Measurements from ENCODE around the gene NPTXR. TPM values are rescaled to one million over a fixed set of nuclear protein-coding genes. Genes with fewer than 3 reads are reported as not detected.

Gene NPTXR
- total RNA-seq, 1 donor from 2014 or later = 0.62 TPM

- H3K4me1 Mint-ChIP-seq (ENCODE audit: unreplicated experiment) = peaks cover 7% of the 10 kb centered on the region
- peaks cover 3% of the 10 kb centered on the region for H3K27me3 Mint-ChIP-seq (ENCODE audit: unreplicated experiment)
- H3K27ac Mint-ChIP-seq (ENCODE audit: unreplicated experiment) = peak within 1 kb of the TSS; percentile 95
- H3K4me3 Mint-ChIP-seq (ENCODE audit: unreplicated experiment) = peak within 1 kb of the TSS; percentile 98
- H3K36me3 Mint-ChIP-seq (ENCODE audit: low read depth, unreplicated experiment) = no peaks in the 10 kb centered on the region
- TF ChIP-seq, protein P1, sequence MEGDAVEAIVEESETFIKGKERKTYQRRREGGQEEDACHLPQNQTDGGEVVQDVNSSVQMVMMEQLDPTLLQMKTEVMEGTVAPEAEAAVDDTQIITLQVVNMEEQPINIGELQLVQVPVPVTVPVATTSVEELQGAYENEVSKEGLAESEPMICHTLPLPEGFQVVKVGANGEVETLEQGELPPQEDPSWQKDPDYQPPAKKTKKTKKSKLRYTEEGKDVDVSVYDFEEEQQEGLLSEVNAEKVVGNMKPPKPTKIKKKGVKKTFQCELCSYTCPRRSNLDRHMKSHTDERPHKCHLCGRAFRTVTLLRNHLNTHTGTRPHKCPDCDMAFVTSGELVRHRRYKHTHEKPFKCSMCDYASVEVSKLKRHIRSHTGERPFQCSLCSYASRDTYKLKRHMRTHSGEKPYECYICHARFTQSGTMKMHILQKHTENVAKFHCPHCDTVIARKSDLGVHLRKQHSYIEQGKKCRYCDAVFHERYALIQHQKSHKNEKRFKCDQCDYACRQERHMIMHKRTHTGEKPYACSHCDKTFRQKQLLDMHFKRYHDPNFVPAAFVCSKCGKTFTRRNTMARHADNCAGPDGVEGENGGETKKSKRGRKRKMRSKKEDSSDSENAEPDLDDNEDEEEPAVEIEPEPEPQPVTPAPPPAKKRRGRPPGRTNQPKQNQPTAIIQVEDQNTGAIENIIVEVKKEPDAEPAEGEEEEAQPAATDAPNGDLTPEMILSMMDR (IDR thresholded peaks at IDR 0.05; ENCODE audit: unreplicated experiment) = no peak
- H3K9me3 Mint-ChIP-seq (ENCODE audit: unreplicated experiment) = no peaks in the 10 kb centered on the region
- peak; percentile 80 for DNase-seq (ENCODE audit: low spot score)
Measured at GRCh38 chr22:38793721-38794466, 49.9 kb downstream of the NPTXR start, which contains the start of gene DNAL4. DNAL4 (minus strand) TSS chr22:38794143; CDS start chr22:38782731, 11,412 bp downstream.

DNA sequence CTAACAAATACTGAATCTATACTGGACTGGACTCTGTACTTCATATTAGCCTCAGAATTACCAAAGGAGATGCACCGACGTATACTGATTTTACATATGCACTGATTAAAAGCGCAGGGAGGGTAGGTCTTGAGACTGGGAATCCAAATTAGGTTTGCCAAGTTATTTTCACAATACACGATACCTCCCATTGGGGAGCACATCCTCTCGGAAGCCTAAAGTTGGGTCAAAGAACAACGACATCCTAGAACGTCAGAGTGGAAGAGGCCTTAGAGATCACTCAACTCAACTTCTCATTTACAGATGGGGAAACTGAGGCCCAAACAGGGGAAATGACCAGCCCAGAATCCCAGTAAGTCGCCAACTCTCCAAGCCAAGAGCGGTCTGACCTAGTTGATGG lies 50.5 kb downstream of the NPTXR start:
- Mint-ChIP-seq H3K27me3 (ENCODE audit: unreplicated experiment) (peaks cover 1% of the 10 kb centered on the region), H3K4me3 (ENCODE audit: unreplicated experiment) (peak overlapping the region; percentile 98), H3K9me3 (ENCODE audit: unreplicated experiment) (no peaks in the 10 kb centered on the region), H3K4me1 (ENCODE audit: unreplicated experiment) (peaks cover 7% of the 10 kb centered on the region), H3K36me3 (ENCODE audit: low read depth, unreplicated experiment) (no peaks in the 10 kb centered on the region), H3K27ac (ENCODE audit: unreplicated experiment) (peak overlapping the region; percentile 95)
- no peak for DNase-seq (ENCODE audit: low spot score)
- TF ChIP-seq, protein P1 (IDR thresholded peaks at IDR 0.05; ENCODE audit: unreplicated experiment) = no peak

- DNase-seq (ENCODE audit: low spot score) = no peak
- Mint-ChIP-seq H3K27me3 (ENCODE audit: unreplicated experiment) (no peaks in the 10 kb centered on the region), H3K36me3 (ENCODE audit: low read depth, unreplicated experiment) (no peaks in the 10 kb centered on the region), H3K9me3 (ENCODE audit: unreplicated experiment) (no peaks in the 10 kb centered on the region), H3K4me1 (ENCODE audit: unreplicated experiment) (peaks cover 7% of the 10 kb centered on the region), H3K4me3 (ENCODE audit: unreplicated experiment) (peak overlapping the region; percentile 98), H3K27ac (ENCODE audit: unreplicated experiment) (peak overlapping the region; percentile 95)
- TF ChIP-seq, protein P1 (IDR thresholded peaks at IDR 0.05; ENCODE audit: unreplicated experiment) = no peak
Measured at GRCh38 chr22:38792833-38793232, 51.0 kb downstream of the NPTXR start.

DNA sequence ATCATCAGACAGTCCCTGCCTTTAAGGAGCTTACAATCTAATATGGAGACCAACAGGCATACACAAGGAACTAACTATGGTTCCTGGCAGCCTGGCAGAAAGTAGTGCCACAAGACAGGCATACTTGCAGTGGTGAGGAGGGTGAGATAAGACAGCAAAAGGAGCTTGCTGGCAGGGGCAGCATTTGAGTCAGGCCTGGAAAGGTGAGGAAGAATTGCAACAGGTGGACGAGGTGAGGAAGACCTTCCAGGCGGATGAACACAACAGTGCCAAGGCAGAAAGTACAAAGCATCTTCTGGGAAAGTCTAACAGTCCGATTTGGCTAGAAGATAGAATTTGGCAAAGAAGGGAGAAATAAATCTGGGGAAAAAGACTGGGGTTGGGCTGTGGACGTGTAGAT lies 54.2 kb downstream of the NPTXR start:
- Mint-ChIP-seq H3K4me1 (ENCODE audit: unreplicated experiment) (peaks cover 7% of the 10 kb centered on the region), H3K36me3 (ENCODE audit: low read depth, unreplicated experiment) (no peaks in the 10 kb centered on the region), H3K27me3 (ENCODE audit: unreplicated experiment) (no peaks in the 10 kb centered on the region), H3K9me3 (ENCODE audit: unreplicated experiment) (no peaks in the 10 kb centered on the region), H3K27ac (ENCODE audit: unreplicated experiment) (no peak overlapping the region), H3K4me3 (ENCODE audit: unreplicated experiment) (no peak overlapping the region)
- TF ChIP-seq, protein P1 (IDR thresholded peaks at IDR 0.05; ENCODE audit: unreplicated experiment) = no peak
- DNase-seq (ENCODE audit: low spot score) = no peak

- Mint-ChIP-seq H3K9me3 (ENCODE audit: unreplicated experiment) (no peaks in the 10 kb centered on the region), H3K4me1 (ENCODE audit: unreplicated experiment) (peaks cover 7% of the 10 kb centered on the region), H3K27ac (ENCODE audit: unreplicated experiment) (no peak overlapping the region), H3K27me3 (ENCODE audit: unreplicated experiment) (no peaks in the 10 kb centered on the region), H3K36me3 (ENCODE audit: low read depth, unreplicated experiment) (no peaks in the 10 kb centered on the region), H3K4me3 (ENCODE audit: unreplicated experiment) (peak overlapping the region; percentile 47)
- TF ChIP-seq, protein P1 (IDR thresholded peaks at IDR 0.05; ENCODE audit: unreplicated experiment) = no peak
- DNase-seq (ENCODE audit: low spot score) = no peak
Measured at GRCh38 chr22:38788846-38789245, 55.0 kb downstream of the NPTXR start.

Data from endothelial cell (in vitro differentiated cells).